Effector memory CD8-positive, alpha-beta T cell (primary cell): ENCODE data around the gene SPIN1.
A peak's percentile ranks its signal among the peaks of the same experiment; 100 is the strongest.

Experiments
- ATAC-seq: fragments of 150-1000 bp; cut with Tn5 transposase; replicated peaks from 2 replicates; pipeline ENCODE4 v1.10.0; 2021; ENCODE audit warnings: mild to moderate bottlenecking, moderate library complexity
- DNase-seq, 3 experiments: peaks; one replicate each; pipeline ENCODE4 v3.0.0; 2021
- H3K27ac Mint-ChIP-seq, 2 donors: one replicate each; pipeline ENCODE4 v1.8.0; 2022; ENCODE audit warnings: mild to moderate bottlenecking in 2 of 2, mixed read lengths in 2 of 2, moderate library complexity in 2 of 2
- H3K27me3 Mint-ChIP-seq, 2 donors: one replicate each; pipeline ENCODE4 v1.8.0; 2022; ENCODE audit warnings: mixed read lengths in 2 of 2
- H3K36me3 Mint-ChIP-seq: one replicate; pipeline ENCODE4 v1.8.0; 2022; ENCODE audit warnings: mild to moderate bottlenecking, moderate library complexity, mixed read lengths; ENCODE audit not compliant: insufficient read depth
- H3K4me1 Mint-ChIP-seq, 2 donors: one replicate each; pipeline ENCODE4 v1.8.0; 2022; ENCODE audit warnings: low read depth in 2 of 2, mixed read lengths in 2 of 2
- H3K4me3 Mint-ChIP-seq, 2 donors: one replicate each; pipeline ENCODE4 v1.8.0; 2022; ENCODE audit warnings: mild to moderate bottlenecking in 2 of 2, mixed read lengths in 2 of 2, moderate library complexity in 2 of 2
- H3K9me3 Mint-ChIP-seq, 2 donors: one replicate each; pipeline ENCODE4 v1.8.0; 2022; ENCODE audit warnings: mixed read lengths in 2 of 2

SPIN1 gene

GRCh38 chr9:88392549-88392948, 4.3 kb downstream of the SPIN1 start:
- Mint-ChIP-seq H3K27ac (peak overlapping the region in 1 of 2 donors; percentile 8), H3K9me3 (no peaks in the 10 kb centered on the region), H3K4me3 (no peak overlapping the region), H3K36me3 (peaks cover 22% of the 10 kb centered on the region), H3K27me3 (no peaks in the 10 kb centered on the region), H3K4me1 (peaks cover 11 to 24% of the 10 kb centered on the region in 2 donors)
- ATAC-seq, result no peak
- DNase-seq, result no peak

GRCh38 chr9:88396836-88397577, 8.8 kb downstream of the SPIN1 start:
- ATAC-seq (no peak), DNase-seq (no peak)
- no peak overlapping the region for H3K4me3 Mint-ChIP-seq
- H3K27ac Mint-ChIP-seq, result no peak overlapping the region
- H3K4me1 Mint-ChIP-seq, result peaks cover 13 to 28% of the 10 kb centered on the region in 2 donors
- H3K9me3 Mint-ChIP-seq, result no peaks in the 10 kb centered on the region
- H3K27me3 Mint-ChIP-seq, result no peaks in the 10 kb centered on the region
- peaks cover 12% of the 10 kb centered on the region for H3K36me3 Mint-ChIP-seq

- H3K27ac Mint-ChIP-seq, result no peak overlapping the region
Observed at GRCh38 chr9:88398016-88398415, 9.8 kb downstream of the SPIN1 start.

GRCh38 chr9:88399966-88400365, 11.7 kb downstream of the SPIN1 start:
- Mint-ChIP-seq H3K4me3 (no peak overlapping the region), H3K36me3 (peaks cover 11% of the 10 kb centered on the region), H3K27me3 (no peaks in the 10 kb centered on the region), H3K27ac (no peak overlapping the region), H3K9me3 (no peaks in the 10 kb centered on the region), H3K4me1 (peaks cover 21 to 37% of the 10 kb centered on the region in 2 donors)
- ATAC-seq, result no peak
- no peak for DNase-seq

More at GRCh38 chr9:88398016-88398415, 9.8 kb downstream of the SPIN1 start:
- Mint-ChIP-seq H3K4me1 (peaks cover 17 to 28% of the 10 kb centered on the region in 2 donors), H3K9me3 (no peaks in the 10 kb centered on the region), H3K36me3 (peaks cover 12% of the 10 kb centered on the region), H3K27me3 (no peaks in the 10 kb centered on the region), H3K4me3 (no peak overlapping the region)
- DNase-seq (no peak), ATAC-seq (no peak)

GRCh38 chr9:88403340-88403739, 15.1 kb downstream of the SPIN1 start:
- no peak overlapping the region for H3K4me3 Mint-ChIP-seq
- ATAC-seq, result no peak
- H3K9me3 Mint-ChIP-seq, result no peaks in the 10 kb centered on the region
- no peak overlapping the region for H3K27ac Mint-ChIP-seq
- DNase-seq, result no peak
- peaks cover 5% of the 10 kb centered on the region for H3K36me3 Mint-ChIP-seq
- no peaks in the 10 kb centered on the region for H3K27me3 Mint-ChIP-seq
- peaks cover 21 to 45% of the 10 kb centered on the region in 2 donors for H3K4me1 Mint-ChIP-seq

GRCh38 chr9:88406051-88406450, 17.8 kb downstream of the SPIN1 start:
- H3K36me3 Mint-ChIP-seq, result peaks cover 2% of the 10 kb centered on the region
- no peaks in the 10 kb centered on the region for H3K27me3 Mint-ChIP-seq
- peaks cover 24 to 40% of the 10 kb centered on the region in 2 donors for H3K4me1 Mint-ChIP-seq
- DNase-seq, result no peak
- H3K9me3 Mint-ChIP-seq, result no peaks in the 10 kb centered on the region
- H3K4me3 Mint-ChIP-seq, result no peak overlapping the region
- H3K27ac Mint-ChIP-seq, result no peak overlapping the region
- no peak for ATAC-seq

GRCh38 chr9:88411471-88411870, 23.2 kb downstream of the SPIN1 start:
- no peaks in the 10 kb centered on the region for H3K27me3 Mint-ChIP-seq
- no peaks in the 10 kb centered on the region for H3K9me3 Mint-ChIP-seq
- no peak for ATAC-seq
- H3K27ac Mint-ChIP-seq, result no peak overlapping the region
- peaks cover 9% of the 10 kb centered on the region for H3K36me3 Mint-ChIP-seq
- DNase-seq, result no peak
- H3K4me1 Mint-ChIP-seq, result peaks cover 14 to 21% of the 10 kb centered on the region in 2 donors
- H3K4me3 Mint-ChIP-seq, result no peak overlapping the region

GRCh38 chr9:88414298-88414697, 26.1 kb downstream of the SPIN1 start:
- H3K4me3 Mint-ChIP-seq, result no peak overlapping the region
- H3K27me3 Mint-ChIP-seq, result no peaks in the 10 kb centered on the region
- peaks cover 0 to 1% of the 10 kb centered on the region in 2 donors for H3K9me3 Mint-ChIP-seq
- ATAC-seq, result no peak
- DNase-seq, result no peak
- peaks cover 14 to 19% of the 10 kb centered on the region in 2 donors for H3K4me1 Mint-ChIP-seq
- H3K27ac Mint-ChIP-seq, result no peak overlapping the region
- peaks cover 11% of the 10 kb centered on the region for H3K36me3 Mint-ChIP-seq

GRCh38 chr9:88418025-88418424, 29.8 kb downstream of the SPIN1 start:
- no peak overlapping the region for H3K4me3 Mint-ChIP-seq
- H3K27ac Mint-ChIP-seq, result peak overlapping the region in 1 of 2 donors; percentile 71
- H3K9me3 Mint-ChIP-seq, result peaks cover 0 to 1% of the 10 kb centered on the region in 2 donors
- no peak for DNase-seq
- no peaks in the 10 kb centered on the region for H3K27me3 Mint-ChIP-seq
- H3K36me3 Mint-ChIP-seq, result peaks cover 11% of the 10 kb centered on the region
- H3K4me1 Mint-ChIP-seq, result peaks cover 6 to 8% of the 10 kb centered on the region in 2 donors
- no peak for ATAC-seq

GRCh38 chr9:88418715-88419540, 30.7 kb downstream of the SPIN1 start:
- peaks cover 0 to 1% of the 10 kb centered on the region in 2 donors for H3K9me3 Mint-ChIP-seq
- H3K4me3 Mint-ChIP-seq, result no peak overlapping the region
- no peak overlapping the region for H3K27ac Mint-ChIP-seq
- DNase-seq (no peak), ATAC-seq (no peak)
- H3K36me3 Mint-ChIP-seq, result peaks cover 13% of the 10 kb centered on the region
- H3K27me3 Mint-ChIP-seq, result no peaks in the 10 kb centered on the region
- peaks cover 6 to 8% of the 10 kb centered on the region in 2 donors for H3K4me1 Mint-ChIP-seq

GRCh38 chr9:88420227-88420626, 32.0 kb downstream of the SPIN1 start:
- H3K9me3 Mint-ChIP-seq, result peaks cover 0 to 1% of the 10 kb centered on the region in 2 donors
- H3K4me3 Mint-ChIP-seq, result no peak overlapping the region

GRCh38 chr9:88421348-88421747, 33.1 kb downstream of the SPIN1 start:
- peaks cover 11% of the 10 kb centered on the region for H3K36me3 Mint-ChIP-seq
- H3K9me3 Mint-ChIP-seq, result peaks cover 0 to 1% of the 10 kb centered on the region in 2 donors
- peaks cover 10 to 12% of the 10 kb centered on the region in 2 donors for H3K4me1 Mint-ChIP-seq

More at GRCh38 chr9:88420227-88420626, 32.0 kb downstream of the SPIN1 start:
- Mint-ChIP-seq H3K36me3 (peaks cover 11% of the 10 kb centered on the region), H3K4me1 (peaks cover 6 to 8% of the 10 kb centered on the region in 2 donors), H3K27me3 (no peaks in the 10 kb centered on the region), H3K27ac (no peak overlapping the region)
- DNase-seq (no peak), ATAC-seq (no peak)

GRCh38 chr9:88425538-88425950, 37.3 kb downstream of the SPIN1 start:
- H3K4me3 Mint-ChIP-seq, result no peak overlapping the region
- H3K27ac Mint-ChIP-seq, result no peak overlapping the region
- H3K36me3 Mint-ChIP-seq, result peaks cover 7% of the 10 kb centered on the region
- H3K27me3 Mint-ChIP-seq, result no peaks in the 10 kb centered on the region
- peaks cover 7 to 8% of the 10 kb centered on the region in 2 donors for H3K4me1 Mint-ChIP-seq
- no peaks in the 10 kb centered on the region for H3K9me3 Mint-ChIP-seq
- DNase-seq (no peak), ATAC-seq (no peak)

More at GRCh38 chr9:88421348-88421747, 33.1 kb downstream of the SPIN1 start:
- no peaks in the 10 kb centered on the region for H3K27me3 Mint-ChIP-seq
- DNase-seq (no peak), ATAC-seq (no peak)
- H3K4me3 Mint-ChIP-seq, result no peak overlapping the region
- H3K27ac Mint-ChIP-seq, result no peak overlapping the region
